ENCODE data around the gene CKAP2L. TPM values are rescaled to one million over a fixed set of nuclear protein-coding genes. Genes with fewer than 3 reads are reported as not detected.

The CKAP2L gene
- total and polyA plus RNA-seq, 10 of the 15 experiments (the other 5 are each of a cell fraction or from before 2014, with no cell fraction given): 10.5 to 37.4 (median 20.2) TPM

GRCh38 chr2:112779598-112779997, 15.2 kb upstream of the CKAP2L start:
- SMC1A ChIA-PET (ENCODE audit: uncharacterized antibody, unreplicated experiment): interaction anchor here (1.8 kb wide), 1 partner anchor 57 kb away, joined by 5 read pairs; the partner anchor contains the start of gene IL1B

More at GRCh38 chr2:112779598-112779997, 15.2 kb upstream of the CKAP2L start:
- ChIA-PET RAD21 (ENCODE audit: unreplicated experiment) (no interaction called here), POLR2A (interaction anchor here (1.2 kb wide), 1 partner anchor 17 kb away, joined by 4 read pairs; no protein-coding TSS in a partner anchor), CTCF (interaction anchor here (1.4 to 2.7 kb wide), 2 partner anchors 31 to 162 kb away, joined by 3 to 11 read pairs; no protein-coding TSS in a partner anchor)
- H3K9me3 ChIP-seq (replicated peaks; ENCODE audit: control insufficient read depth, insufficient read depth, low read length): no peaks in the 10 kb centered on the region
- H3K27ac ChIP-seq (ENCODE audit: control insufficient read depth, insufficient read depth): no peak overlapping the region
- peaks cover 23% of the 10 kb centered on the region for H3K4me1 ChIP-seq (ENCODE audit: control insufficient read depth, insufficient read depth, low read length)
- 100% methylated on average over 1 of the region's 1 CpG for WGBS (ENCODE audit: insufficient coverage, insufficient replicate concordance, low lambda C conversion rate, missing lambda C conversion rate)
- no peak overlapping the region for H3K9ac ChIP-seq (ENCODE audit: control insufficient read depth, insufficient read depth, low read length)
- no peak for TF ChIP-seq BCLAF1 (IDR thresholded peaks at IDR 0.05)
- no peak for TF ChIP-seq NFYA (IDR thresholded peaks at IDR 0.05; ENCODE audit: borderline replicate concordance, low read depth, low read length)
- TF ChIP-seq JUNB (IDR thresholded peaks at IDR 0.05): no peak
- no peak for TF ChIP-seq NFXL1 (IDR thresholded peaks at IDR 0.05; ENCODE audit: borderline replicate concordance)
- TF ChIP-seq ZNF24 (IDR thresholded peaks at IDR 0.05): no peak
- no peak for TF ChIP-seq BCL3 (IDR thresholded peaks at IDR 0.05; ENCODE audit: borderline replicate concordance, insufficient read depth, low read depth, low read length, poor library complexity, severe bottlenecking)
- TF ChIP-seq PRDM15 (CRISPR knock-in tag; IDR thresholded peaks at IDR 0.05): no peak
- no peak for TF ChIP-seq FOS (IDR thresholded peaks at IDR 0.05; ENCODE audit: borderline replicate concordance, extremely low read depth, insufficient read length)
- no peak for TF ChIP-seq SMAD1 (IDR thresholded peaks at IDR 0.05; ENCODE audit: low read depth, partially characterized antibody)
- no peak for TF ChIP-seq MTA2 (IDR thresholded peaks at IDR 0.05; ENCODE audit: low read depth)
- no peak for TF ChIP-seq BHLHE40 (IDR thresholded peaks at IDR 0.05; ENCODE audit: borderline replicate concordance in 1 of 2, low read depth in 2 of 2, low read length in 1 of 2)
- DNase-seq (ENCODE audit: low read depth, low spot score) (no peak), FAIRE-seq (no peak), ATAC-seq (no peak)
- no peak overlapping the region for H2AFZ ChIP-seq (ENCODE audit: control insufficient read depth, low read depth, low read length)
- no TSS peak for BruUV-seq (replicated peaks)
- no peak overlapping the region for H3K4me2 ChIP-seq (ENCODE audit: control insufficient read depth, insufficient read depth)
- intact Hi-C loops (cut with micrococcal nuclease; ENCODE audit: unreplicated experiment) (no loop called here), in situ Hi-C loops (cut with MboI) (no loop called here)
- H3K79me2 ChIP-seq (ENCODE audit: control insufficient read depth, insufficient read depth, low read length): no peaks in the 10 kb centered on the region
- no peaks in the 10 kb centered on the region for H3K27me3 ChIP-seq (replicated peaks in 1 of 2; ENCODE audit: control insufficient read depth in 2 of 2, insufficient read depth in 2 of 2, low read length in 1 of 2)
- H3K36me3 ChIP-seq (ENCODE audit: control insufficient read depth in 2 of 2, insufficient read depth in 2 of 2, low read length in 1 of 2): no peaks in the 10 kb centered on the region
- no peaks in the 10 kb centered on the region for H4K20me1 ChIP-seq (ENCODE audit: control insufficient read depth, insufficient read depth)
- H3K4me3 ChIP-seq: no peak overlapping the region
